ENCODE measurements around the gene RXFP4. TPM values are rescaled to one million over a fixed set of nuclear protein-coding genes. Genes with fewer than 3 reads are reported as not detected.

The RXFP4 gene
- total and polyA plus RNA-seq, 2 of the 13 experiments (the other 11 are each of a cell fraction or from before 2014, with no cell fraction given), result 0.38 to 1.4 TPM

DNA sequence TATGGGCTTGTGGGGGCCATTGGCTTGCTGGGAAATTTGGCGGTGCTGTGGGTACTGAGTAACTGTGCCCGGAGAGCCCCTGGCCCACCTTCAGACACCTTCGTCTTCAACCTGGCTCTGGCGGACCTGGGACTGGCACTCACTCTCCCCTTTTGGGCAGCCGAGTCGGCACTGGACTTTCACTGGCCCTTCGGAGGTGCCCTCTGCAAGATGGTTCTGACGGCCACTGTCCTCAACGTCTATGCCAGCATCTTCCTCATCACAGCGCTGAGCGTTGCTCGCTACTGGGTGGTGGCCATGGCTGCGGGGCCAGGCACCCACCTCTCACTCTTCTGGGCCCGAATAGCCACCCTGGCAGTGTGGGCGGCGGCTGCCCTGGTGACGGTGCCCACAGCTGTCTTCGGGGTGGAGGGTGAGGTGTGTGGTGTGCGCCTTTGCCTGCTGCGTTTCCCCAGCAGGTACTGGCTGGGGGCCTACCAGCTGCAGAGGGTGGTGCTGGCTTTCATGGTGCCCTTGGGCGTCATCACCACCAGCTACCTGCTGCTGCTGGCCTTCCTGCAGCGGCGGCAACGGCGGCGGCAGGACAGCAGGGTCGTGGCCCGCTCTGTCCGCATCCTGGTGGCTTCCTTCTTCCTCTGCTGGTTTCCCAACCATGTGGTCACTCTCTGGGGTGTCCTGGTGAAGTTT lies 550 bp downstream of the RXFP4 start (continued):
- TF ChIP-seq, protein P1, sequence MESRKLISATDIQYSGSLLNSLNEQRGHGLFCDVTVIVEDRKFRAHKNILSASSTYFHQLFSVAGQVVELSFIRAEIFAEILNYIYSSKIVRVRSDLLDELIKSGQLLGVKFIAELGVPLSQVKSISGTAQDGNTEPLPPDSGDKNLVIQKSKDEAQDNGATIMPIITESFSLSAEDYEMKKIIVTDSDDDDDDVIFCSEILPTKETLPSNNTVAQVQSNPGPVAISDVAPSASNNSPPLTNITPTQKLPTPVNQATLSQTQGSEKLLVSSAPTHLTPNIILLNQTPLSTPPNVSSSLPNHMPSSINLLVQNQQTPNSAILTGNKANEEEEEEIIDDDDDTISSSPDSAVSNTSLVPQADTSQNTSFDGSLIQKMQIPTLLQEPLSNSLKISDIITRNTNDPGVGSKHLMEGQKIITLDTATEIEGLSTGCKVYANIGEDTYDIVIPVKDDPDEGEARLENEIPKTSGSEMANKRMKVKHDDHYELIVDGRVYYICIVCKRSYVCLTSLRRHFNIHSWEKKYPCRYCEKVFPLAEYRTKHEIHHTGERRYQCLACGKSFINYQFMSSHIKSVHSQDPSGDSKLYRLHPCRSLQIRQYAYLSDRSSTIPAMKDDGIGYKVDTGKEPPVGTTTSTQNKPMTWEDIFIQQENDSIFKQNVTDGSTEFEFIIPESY (CRISPR knock-in tag; IDR thresholded peaks at IDR 0.05), result peak; percentile 89
- TF ChIP-seq RBAK (CRISPR knock-in tag; IDR thresholded peaks at IDR 0.05) (no peak), ZNF101 (CRISPR knock-in tag; IDR thresholded peaks at IDR 0.05; ENCODE audit: borderline replicate concordance, low read depth) (no peak), UBTF (CRISPR knock-in tag; IDR thresholded peaks at IDR 0.05) (no peak), BATF2 (CRISPR knock-in tag; IDR thresholded peaks at IDR 0.05) (no peak), ZNF790 (CRISPR knock-in tag; IDR thresholded peaks at IDR 0.05; ENCODE audit: borderline replicate concordance) (no peak), HOXA3 (CRISPR knock-in tag; IDR thresholded peaks at IDR 0.05) (peak; percentile 60), DR1 (CRISPR knock-in tag; IDR thresholded peaks at IDR 0.05) (no peak), JDP2 (CRISPR knock-in tag; IDR thresholded peaks at IDR 0.05; ENCODE audit: borderline replicate concordance) (no peak), ZNF451 (CRISPR knock-in tag; IDR thresholded peaks at IDR 0.05) (no peak), ZNF605 (CRISPR knock-in tag; IDR thresholded peaks at IDR 0.05) (0 out of 2 replicates have a peak, but pooled peaks have one; percentile 3), PRPF4 (IDR thresholded peaks at IDR 0.05; ENCODE audit: low read depth, low read length, poor library complexity, severe bottlenecking) (peak; percentile 9), ZBTB38 (CRISPR knock-in tag; IDR thresholded peaks at IDR 0.05) (peak; percentile 94), ZNF280D (CRISPR knock-in tag; IDR thresholded peaks at IDR 0.05) (no peak), GRHL1 (CRISPR knock-in tag; conservative IDR thresholded peaks at IDR 0.05) (no peak)
- TF ChIP-seq, protein P2, sequence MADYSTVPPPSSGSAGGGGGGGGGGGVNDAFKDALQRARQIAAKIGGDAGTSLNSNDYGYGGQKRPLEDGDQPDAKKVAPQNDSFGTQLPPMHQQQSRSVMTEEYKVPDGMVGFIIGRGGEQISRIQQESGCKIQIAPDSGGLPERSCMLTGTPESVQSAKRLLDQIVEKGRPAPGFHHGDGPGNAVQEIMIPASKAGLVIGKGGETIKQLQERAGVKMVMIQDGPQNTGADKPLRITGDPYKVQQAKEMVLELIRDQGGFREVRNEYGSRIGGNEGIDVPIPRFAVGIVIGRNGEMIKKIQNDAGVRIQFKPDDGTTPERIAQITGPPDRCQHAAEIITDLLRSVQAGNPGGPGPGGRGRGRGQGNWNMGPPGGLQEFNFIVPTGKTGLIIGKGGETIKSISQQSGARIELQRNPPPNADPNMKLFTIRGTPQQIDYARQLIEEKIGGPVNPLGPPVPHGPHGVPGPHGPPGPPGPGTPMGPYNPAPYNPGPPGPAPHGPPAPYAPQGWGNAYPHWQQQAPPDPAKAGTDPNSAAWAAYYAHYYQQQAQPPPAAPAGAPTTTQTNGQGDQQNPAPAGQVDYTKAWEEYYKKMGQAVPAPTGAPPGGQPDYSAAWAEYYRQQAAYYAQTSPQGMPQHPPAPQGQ (CRISPR knock-in tag; IDR thresholded peaks at IDR 0.05; ENCODE audit: borderline replicate concordance), result no peak

Measured in HepG2 (cell line).